ENCODE measurements around the gene NACAD.
"Not testable (repeated sequence)": the region's sequence is repeated elsewhere in the genome, so short reads cannot be mapped to it uniquely, and the experiment has no call there.

NACAD gene

DNA sequence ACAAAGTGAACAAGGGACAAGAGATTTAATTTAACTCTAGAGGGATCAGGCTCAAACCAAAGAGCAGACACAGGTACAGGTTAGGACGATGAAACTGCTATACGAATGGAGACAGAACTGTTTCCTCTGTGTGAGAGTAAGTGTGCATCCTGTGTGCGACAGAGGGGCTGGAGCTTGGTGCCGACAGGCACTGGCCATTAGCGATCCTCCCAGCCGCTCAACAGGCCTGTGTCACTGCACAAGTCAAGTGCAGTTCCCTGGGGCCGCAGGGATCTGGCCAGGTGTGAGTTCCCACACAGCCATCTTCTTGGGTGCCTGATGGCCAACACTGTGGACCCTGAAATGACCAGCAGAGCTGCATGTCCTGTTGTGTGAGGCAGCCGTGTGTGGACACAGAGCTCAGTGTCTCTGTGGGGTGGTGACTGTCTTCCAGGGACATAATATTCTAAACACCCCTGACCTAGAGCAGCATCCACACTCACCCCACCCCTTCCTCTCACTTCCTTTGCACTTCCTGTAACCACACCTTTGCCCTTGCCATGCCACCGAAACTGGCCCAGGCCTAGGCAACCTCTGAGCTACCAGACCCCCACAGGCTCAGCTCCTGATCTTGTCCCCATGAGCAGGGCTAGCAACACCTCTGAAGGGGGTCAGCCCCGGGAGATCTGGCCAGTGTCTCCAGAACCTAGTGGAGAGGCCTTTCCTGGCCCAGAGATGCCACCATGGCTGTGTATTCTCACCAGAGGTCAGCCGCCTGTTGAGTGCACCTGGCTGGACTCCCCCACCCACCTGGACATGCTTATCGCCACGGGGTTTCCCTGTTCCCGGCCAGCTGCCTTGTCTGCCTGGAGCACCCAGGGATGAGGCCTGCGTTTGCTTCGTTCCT is 34.4 kb upstream of the NACAD start:
- intact Hi-C loops (cut with micrococcal nuclease), result no loop called here
- Mint-ChIP-seq H3K4me1 (ENCODE audit: low read depth) (peaks cover 6% of the 10 kb centered on the region), H3K9me3 (no peaks in the 10 kb centered on the region), H3K27me3 (no peaks in the 10 kb centered on the region), H3K27ac (no peak overlapping the region), H3K4me3 (no peak overlapping the region), H3K36me3 (ENCODE audit: low read depth) (no peaks in the 10 kb centered on the region)

GRCh38 chr7:45119550-45119949 is 30.8 kb upstream of the NACAD start:
- H3K4me3 Mint-ChIP-seq, result no peak overlapping the region
- no peaks in the 10 kb centered on the region for H3K36me3 Mint-ChIP-seq (ENCODE audit: low read depth)
- H3K4me1 Mint-ChIP-seq (ENCODE audit: low read depth), result peaks cover 12% of the 10 kb centered on the region
- H3K27me3 Mint-ChIP-seq, result peaks cover 1% of the 10 kb centered on the region
- no peaks in the 10 kb centered on the region for H3K9me3 Mint-ChIP-seq
- intact Hi-C loops (cut with micrococcal nuclease), result no loop called here
- H3K27ac Mint-ChIP-seq, result no peak overlapping the region

- Mint-ChIP-seq H3K9me3 (no peaks in the 10 kb centered on the region), H3K4me1 (ENCODE audit: low read depth) (peaks cover 17% of the 10 kb centered on the region), H3K4me3 (no peak overlapping the region), H3K36me3 (ENCODE audit: low read depth) (no peaks in the 10 kb centered on the region), H3K27ac (no peak overlapping the region), H3K27me3 (peaks cover 1% of the 10 kb centered on the region)
- intact Hi-C loops (cut with micrococcal nuclease), result no loop called here
These were observed 30.1 kb upstream of the NACAD start for GRCh38 chr7:45118889-45119331.

- H3K4me3 Mint-ChIP-seq, result no peak overlapping the region
- intact Hi-C loops (cut with micrococcal nuclease), result no loop called here
- peaks cover 13% of the 10 kb centered on the region for H3K4me1 Mint-ChIP-seq (ENCODE audit: low read depth)
- H3K9me3 Mint-ChIP-seq, result no peaks in the 10 kb centered on the region
- H3K36me3 Mint-ChIP-seq (ENCODE audit: low read depth), result no peaks in the 10 kb centered on the region
- peaks cover 1% of the 10 kb centered on the region for H3K27me3 Mint-ChIP-seq
- no peak overlapping the region for H3K27ac Mint-ChIP-seq
These were observed 29.5 kb upstream of the NACAD start for GRCh38 chr7:45118292-45118691.

DNA sequence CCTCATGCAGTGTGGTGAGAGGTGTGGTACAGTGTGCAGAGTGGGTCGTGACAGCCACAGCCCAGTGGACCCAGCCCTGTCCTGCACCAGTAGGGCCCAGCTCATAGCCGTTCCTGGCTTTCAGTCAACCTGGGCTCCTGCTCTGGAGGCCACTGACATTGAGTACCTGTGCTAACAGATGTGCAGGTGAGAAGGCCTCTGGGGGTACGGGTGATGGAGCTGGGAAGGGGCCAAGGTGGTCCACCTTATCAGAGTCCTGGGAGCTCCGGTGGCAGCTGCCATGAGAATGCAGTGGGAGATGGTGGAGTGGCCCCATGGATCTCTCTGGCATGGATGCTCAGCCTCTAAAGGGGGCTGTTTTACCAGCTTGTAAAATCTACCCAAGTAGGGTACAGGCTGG is 28.8 kb upstream of the NACAD start:
- Mint-ChIP-seq H3K9me3 (no peaks in the 10 kb centered on the region), H3K4me3 (no peak overlapping the region), H3K27ac (no peak overlapping the region), H3K36me3 (ENCODE audit: low read depth) (no peaks in the 10 kb centered on the region), H3K4me1 (ENCODE audit: low read depth) (peaks cover 11% of the 10 kb centered on the region), H3K27me3 (peaks cover 1% of the 10 kb centered on the region)
- intact Hi-C loops (cut with micrococcal nuclease), result no loop called here

GRCh38 chr7:45116048-45116447 is 27.3 kb upstream of the NACAD start:
- no peak overlapping the region for H3K4me3 Mint-ChIP-seq
- intact Hi-C loops (cut with micrococcal nuclease), result no loop called here
- H3K9me3 Mint-ChIP-seq, result no peaks in the 10 kb centered on the region
- H3K4me1 Mint-ChIP-seq (ENCODE audit: low read depth), result peaks cover 11% of the 10 kb centered on the region
- H3K36me3 Mint-ChIP-seq (ENCODE audit: low read depth), result peaks cover 10% of the 10 kb centered on the region
- H3K27ac Mint-ChIP-seq, result peak overlapping the region; percentile 20
- peaks cover 1% of the 10 kb centered on the region for H3K27me3 Mint-ChIP-seq

DNA sequence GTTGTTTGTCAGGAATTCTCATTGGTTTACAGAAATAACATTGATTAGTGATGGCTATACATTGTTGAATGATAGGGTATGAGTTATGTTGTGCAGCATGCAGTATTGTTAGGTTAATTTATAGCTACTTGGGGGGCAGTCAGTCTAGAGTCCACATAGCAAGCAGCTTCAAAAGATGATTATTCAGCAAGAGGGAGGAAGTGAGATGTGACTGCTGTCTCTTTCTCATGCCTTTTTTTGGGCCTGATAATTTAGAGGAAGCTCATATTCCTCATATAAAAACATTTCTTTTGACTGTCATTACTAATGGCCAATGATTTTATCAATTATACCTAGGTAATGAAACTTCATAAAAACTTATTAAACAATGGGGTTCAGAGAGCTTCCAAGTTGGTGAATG is 26.2 kb upstream of the NACAD start:
- Mint-ChIP-seq H3K36me3 (ENCODE audit: low read depth) (peaks cover 18% of the 10 kb centered on the region), H3K4me3 (no peak overlapping the region), H3K4me1 (ENCODE audit: low read depth) (peaks cover 19% of the 10 kb centered on the region), H3K9me3 (no peaks in the 10 kb centered on the region), H3K27ac (peak overlapping the region; percentile 50), H3K27me3 (peaks cover 1% of the 10 kb centered on the region)
- intact Hi-C loops (cut with micrococcal nuclease), result loop anchor here (5.0 kb wide), 1 partner anchor 128 kb away; no protein-coding TSS in a partner anchor

DNA sequence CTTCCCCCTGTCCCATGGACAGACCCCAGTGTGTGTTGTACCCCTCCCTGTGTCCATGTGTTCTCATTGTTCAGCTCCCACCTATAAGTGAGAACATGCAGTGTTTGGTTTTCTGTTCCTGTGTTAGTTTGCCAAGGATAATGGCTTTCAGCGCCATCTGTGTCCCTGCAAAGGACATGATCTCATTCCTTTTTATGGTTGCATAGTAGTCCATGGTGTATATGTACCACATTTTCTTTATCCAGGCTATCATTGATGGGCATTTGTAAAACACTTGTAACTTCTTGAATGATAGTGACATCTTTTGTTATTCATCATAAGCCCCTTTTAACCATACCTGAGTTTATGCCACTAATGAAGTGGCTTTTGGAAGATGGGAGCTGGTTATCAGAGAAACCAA is 25.5 kb upstream of the NACAD start:
- intact Hi-C loops (cut with micrococcal nuclease), result loop anchor here (5.0 kb wide), 1 partner anchor 127 kb away; no protein-coding TSS in a partner anchor
- H3K36me3 Mint-ChIP-seq (ENCODE audit: low read depth), result peaks cover 20% of the 10 kb centered on the region
- H3K9me3 Mint-ChIP-seq, H3K27me3 Mint-ChIP-seq, H3K4me3 Mint-ChIP-seq: not testable (repeated sequence)
- H3K27ac Mint-ChIP-seq, result peak overlapping the region; percentile 50
- peaks cover 21% of the 10 kb centered on the region for H3K4me1 Mint-ChIP-seq (ENCODE audit: low read depth)

DNA sequence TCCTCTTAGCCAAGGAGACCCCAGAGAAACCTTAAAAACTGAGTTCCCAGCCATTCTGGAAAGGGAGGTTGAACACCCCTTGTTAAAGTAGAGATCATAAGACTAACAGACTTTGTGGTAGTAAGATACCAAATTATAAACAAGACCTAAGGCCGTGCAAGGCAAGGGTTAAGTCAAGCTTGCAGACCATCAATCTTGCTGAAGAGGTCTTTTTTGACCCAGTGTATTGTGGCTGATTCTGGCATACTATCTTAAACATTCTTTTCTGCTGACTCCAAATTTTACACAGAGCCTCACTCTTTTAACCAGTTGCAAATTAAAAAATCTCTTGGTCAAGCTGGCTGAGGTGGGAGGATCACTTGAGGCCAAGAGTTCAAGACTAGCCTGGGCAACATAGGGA is 23.9 kb upstream of the NACAD start:
- H3K4me3 Mint-ChIP-seq, result no peak overlapping the region
- H3K9me3 Mint-ChIP-seq, result no peaks in the 10 kb centered on the region
- intact Hi-C loops (cut with micrococcal nuclease), result loop anchor here (5.0 kb wide), 1 partner anchor 125 kb away; no protein-coding TSS in a partner anchor
- H3K27me3 Mint-ChIP-seq, result peaks cover 1% of the 10 kb centered on the region
- H3K27ac Mint-ChIP-seq, result peak overlapping the region; percentile 97
- H3K4me1 Mint-ChIP-seq (ENCODE audit: low read depth), result peaks cover 36% of the 10 kb centered on the region
- peaks cover 36% of the 10 kb centered on the region for H3K36me3 Mint-ChIP-seq (ENCODE audit: low read depth)

- peaks cover 47% of the 10 kb centered on the region for H3K36me3 Mint-ChIP-seq (ENCODE audit: low read depth)
- H3K4me1 Mint-ChIP-seq (ENCODE audit: low read depth), result peaks cover 44% of the 10 kb centered on the region
- no peaks in the 10 kb centered on the region for H3K9me3 Mint-ChIP-seq
- H3K4me3 Mint-ChIP-seq, result peak within 1 kb of the TSS; percentile 92
- intact Hi-C loops (cut with micrococcal nuclease), result loop anchor here (1.0 to 5.0 kb wide), 2 partner anchors 112 to 124 kb away; no protein-coding TSS in a partner anchor
- no peaks in the 10 kb centered on the region for H3K27me3 Mint-ChIP-seq
- H3K27ac Mint-ChIP-seq, result peak within 1 kb of the TSS; percentile 97
These were observed 22.8 kb upstream of the NACAD start, which contains the start of gene TBRG4 for GRCh38 chr7:45111298-45112223. Gene TBRG4, minus strand, starts transcription at chr7:45111697. Its CDS starts 2,460 bp downstream, at chr7:45109237.

GRCh38 chr7:45108863-45109262 is 20.1 kb upstream of the NACAD start:
- peaks cover 33% of the 10 kb centered on the region for H3K4me1 Mint-ChIP-seq (ENCODE audit: low read depth)
- peak overlapping the region; percentile 39 for H3K27ac Mint-ChIP-seq
- H3K27me3 Mint-ChIP-seq, result no peaks in the 10 kb centered on the region

GRCh38 chr7:45107356-45107755 is 18.6 kb upstream of the NACAD start:
- no peaks in the 10 kb centered on the region for H3K27me3 Mint-ChIP-seq
- peaks cover 89% of the 10 kb centered on the region for H3K36me3 Mint-ChIP-seq (ENCODE audit: low read depth)
- H3K9me3 Mint-ChIP-seq, result no peaks in the 10 kb centered on the region
- H3K4me3 Mint-ChIP-seq, result no peak overlapping the region
- H3K27ac Mint-ChIP-seq, result no peak overlapping the region
- H3K4me1 Mint-ChIP-seq (ENCODE audit: low read depth), result peaks cover 33% of the 10 kb centered on the region
- intact Hi-C loops (cut with micrococcal nuclease), result no loop called here

More at GRCh38 chr7:45108863-45109262, 20.1 kb upstream of the NACAD start:
- no peak overlapping the region for H3K4me3 Mint-ChIP-seq
- H3K36me3 Mint-ChIP-seq (ENCODE audit: low read depth), result peaks cover 74% of the 10 kb centered on the region
- H3K9me3 Mint-ChIP-seq, result no peaks in the 10 kb centered on the region
- intact Hi-C loops (cut with micrococcal nuclease), result no loop called here

GRCh38 chr7:45106820-45107219 is 18.1 kb upstream of the NACAD start:
- no peaks in the 10 kb centered on the region for H3K27me3 Mint-ChIP-seq
- intact Hi-C loops (cut with micrococcal nuclease), result no loop called here
- peaks cover 33% of the 10 kb centered on the region for H3K4me1 Mint-ChIP-seq (ENCODE audit: low read depth)
- no peak overlapping the region for H3K4me3 Mint-ChIP-seq
- no peaks in the 10 kb centered on the region for H3K9me3 Mint-ChIP-seq
- peaks cover 92% of the 10 kb centered on the region for H3K36me3 Mint-ChIP-seq (ENCODE audit: low read depth)
- H3K27ac Mint-ChIP-seq, result no peak overlapping the region
